RWPE1 (cell line): ENCODE data around the gene SPINK4.
A peak's percentile ranks its signal among the peaks of the same experiment; 100 is the strongest.

Source experiments
- CTCF ChIA-PET: fragments of 350-600 bp; sonication (Branson Sonifier 250); formaldehyde crosslinking; extraction: SDS; loops from one replicate; lab custom pipeline; 2021; lab: Yijun Ruan, JAX
- POLR2A ChIA-PET: fragments of 400-600 bp; formaldehyde crosslinking; extraction: SDS; loops from one replicate; lab custom pipeline; 2020; ENCODE audit warnings: antibody characterized with exemption; ENCODE audit not compliant: low non-redundant PET; lab: Yijun Ruan, JAX
- DNase-seq: peaks from one replicate; pipeline ENCODE4 v3.0.0; 2012; ENCODE audit warnings: low spot score
- H3K27ac ChIP-seq: fragments of 450-650 bp; 2 replicates; pipeline ENCODE4 v1.5.1; 2017
- TF ChIP-seq, protein P1 (sequence below): fragments of 450-650 bp; conservative IDR thresholded peaks from 2 replicates; pipeline ENCODE4 v1.5.1; 2017; ENCODE audit warnings: low read depth, mild to moderate bottlenecking

Gene SPINK4

DNA sequence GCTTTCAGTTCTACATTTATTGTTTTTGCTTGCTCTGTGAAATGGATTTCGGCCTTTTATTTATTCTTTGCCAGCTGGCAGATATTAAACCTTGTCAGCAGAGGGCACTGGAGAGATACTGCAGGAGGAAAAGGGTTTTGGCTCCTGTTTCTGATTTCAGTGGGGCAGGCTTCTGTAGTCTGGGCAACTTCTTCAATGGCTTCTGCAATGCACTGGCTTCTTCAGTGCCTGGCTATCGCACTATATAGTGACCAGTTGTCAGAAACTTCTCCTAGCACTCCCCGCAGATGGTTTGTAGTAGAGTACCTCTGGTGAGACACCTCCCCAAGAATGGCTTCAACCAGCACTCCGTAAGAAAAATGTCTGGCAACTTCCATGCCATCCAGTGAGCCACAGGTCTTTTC, 47.1 kb downstream of the SPINK4 start:
- ChIA-PET CTCF (interaction anchor here (0.6 to 1.4 kb wide), 7 partner anchors 15 to 221 kb away, joined by 3 to 8 read pairs (median 3); partner anchors contain the start of gene BAG1), POLR2A (no interaction called here)
- peak; percentile 79 for DNase-seq
- TF ChIP-seq, protein P1, sequence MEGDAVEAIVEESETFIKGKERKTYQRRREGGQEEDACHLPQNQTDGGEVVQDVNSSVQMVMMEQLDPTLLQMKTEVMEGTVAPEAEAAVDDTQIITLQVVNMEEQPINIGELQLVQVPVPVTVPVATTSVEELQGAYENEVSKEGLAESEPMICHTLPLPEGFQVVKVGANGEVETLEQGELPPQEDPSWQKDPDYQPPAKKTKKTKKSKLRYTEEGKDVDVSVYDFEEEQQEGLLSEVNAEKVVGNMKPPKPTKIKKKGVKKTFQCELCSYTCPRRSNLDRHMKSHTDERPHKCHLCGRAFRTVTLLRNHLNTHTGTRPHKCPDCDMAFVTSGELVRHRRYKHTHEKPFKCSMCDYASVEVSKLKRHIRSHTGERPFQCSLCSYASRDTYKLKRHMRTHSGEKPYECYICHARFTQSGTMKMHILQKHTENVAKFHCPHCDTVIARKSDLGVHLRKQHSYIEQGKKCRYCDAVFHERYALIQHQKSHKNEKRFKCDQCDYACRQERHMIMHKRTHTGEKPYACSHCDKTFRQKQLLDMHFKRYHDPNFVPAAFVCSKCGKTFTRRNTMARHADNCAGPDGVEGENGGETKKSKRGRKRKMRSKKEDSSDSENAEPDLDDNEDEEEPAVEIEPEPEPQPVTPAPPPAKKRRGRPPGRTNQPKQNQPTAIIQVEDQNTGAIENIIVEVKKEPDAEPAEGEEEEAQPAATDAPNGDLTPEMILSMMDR, result peak; percentile 98
- H3K27ac ChIP-seq, result peak overlapping the region; percentile 60

DNA sequence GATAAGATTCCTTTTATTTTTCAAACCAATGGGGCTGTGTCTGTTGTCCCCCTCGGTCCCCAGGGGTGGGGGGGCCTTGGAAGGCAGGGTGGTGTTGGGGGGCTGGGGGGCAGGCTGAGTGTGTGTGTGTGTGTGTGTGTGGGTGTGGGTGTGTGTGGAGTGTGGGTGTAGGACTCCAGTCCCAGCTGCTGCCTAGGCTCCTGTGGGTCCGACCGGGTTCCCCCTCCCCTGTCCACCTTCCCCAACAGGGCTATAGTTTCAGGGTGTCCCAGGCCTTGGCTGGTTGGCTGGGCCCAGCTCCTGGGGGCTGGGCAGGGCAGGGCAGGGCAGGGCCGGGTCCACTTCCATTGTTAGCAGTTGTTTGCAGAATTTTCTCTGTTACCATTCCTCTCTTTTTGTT, 48.3 kb downstream of the SPINK4 start:
- peak overlapping the region; percentile 98 for H3K27ac ChIP-seq
- TF ChIP-seq, protein P1, result no peak
- no peak for DNase-seq
- ChIA-PET POLR2A (no interaction called here), CTCF (no interaction called here)

DNA sequence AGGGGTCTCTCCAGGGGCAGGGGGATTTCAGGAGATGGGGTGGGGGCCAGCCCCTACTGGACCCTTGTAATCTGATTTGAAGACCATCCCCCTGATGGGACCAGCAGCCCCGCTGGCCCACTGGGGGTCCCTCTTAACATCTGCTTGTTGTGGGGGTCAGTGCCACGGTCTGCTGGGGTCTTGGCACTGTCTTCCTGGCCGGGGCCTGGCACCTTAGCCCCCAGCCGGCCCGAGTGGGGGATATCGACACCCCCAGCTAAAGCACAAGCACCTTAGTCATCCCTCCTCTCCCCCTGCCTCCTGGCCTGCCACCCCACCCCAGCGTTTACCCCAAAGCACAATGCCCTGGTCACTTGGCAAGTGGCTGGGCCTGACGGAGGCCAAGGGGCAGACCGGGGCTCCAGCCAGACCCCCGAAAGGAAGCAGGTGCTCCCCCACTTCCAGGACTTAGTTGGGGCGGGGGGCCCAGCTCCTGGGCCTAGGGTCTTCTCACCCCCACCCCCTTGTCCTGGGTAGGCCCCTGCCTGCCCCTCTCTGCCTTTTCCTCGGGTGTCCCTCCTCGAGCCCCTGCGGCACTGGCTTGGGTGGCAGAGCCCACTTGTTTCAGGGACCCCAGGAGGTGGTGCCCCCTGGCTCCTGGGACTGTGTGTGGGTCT, 49.0 kb downstream of the SPINK4 start:
- DNase-seq, result no peak
- TF ChIP-seq, protein P1, result no peak
- peak overlapping the region; percentile 98 for H3K27ac ChIP-seq
- POLR2A ChIA-PET, result no interaction called here
- CTCF ChIA-PET, result no interaction called here

DNA sequence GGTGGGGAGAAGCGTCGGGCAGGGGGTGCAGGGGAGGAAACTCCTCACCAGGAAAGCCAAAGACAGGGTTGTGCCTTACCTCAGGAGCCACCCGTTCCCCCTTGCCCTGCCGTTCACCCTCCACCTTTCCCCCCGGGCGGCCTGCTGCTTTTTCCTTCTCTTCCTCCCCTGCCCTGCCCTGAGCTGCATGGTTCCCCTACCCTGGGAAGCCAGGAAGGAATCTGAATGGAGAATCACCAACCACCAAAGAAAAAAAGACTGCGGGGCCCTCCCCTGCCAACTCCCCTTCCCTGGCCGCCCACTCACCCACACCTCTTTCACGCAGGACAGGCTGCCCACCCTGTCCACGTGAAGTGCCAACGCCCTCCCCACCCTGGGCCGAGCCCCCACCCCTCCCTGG, 49.5 kb downstream of the SPINK4 start:
- ChIA-PET POLR2A (interaction anchor here (0.9 kb wide), 1 partner anchor 56 kb away, joined by 3 read pairs; no protein-coding TSS in a partner anchor), CTCF (interaction anchor here (0.5 to 1.2 kb wide), 2 partner anchors 61 to 227 kb away, joined by 3 read pairs; no protein-coding TSS in a partner anchor)
- TF ChIP-seq, protein P1, result no peak
- peak overlapping the region; percentile 98 for H3K27ac ChIP-seq
- DNase-seq, result no peak

DNA sequence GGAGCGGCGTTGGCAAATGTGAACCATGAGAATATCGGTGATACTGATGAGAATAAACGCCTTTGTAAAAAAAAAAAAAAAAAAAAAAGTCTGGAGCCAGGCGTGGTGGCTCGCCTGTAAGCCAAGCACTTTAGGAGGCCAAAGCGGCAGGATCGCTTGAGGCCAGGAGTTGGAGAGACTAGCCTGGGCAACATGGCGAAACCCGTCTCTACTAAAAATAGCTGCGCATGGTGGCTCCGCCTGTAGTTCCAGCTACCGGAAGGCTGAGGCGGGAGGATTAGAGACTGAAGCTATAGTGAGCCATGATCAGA, 49.9 kb downstream of the SPINK4 start:
- ChIA-PET CTCF (interaction anchor here (0.5 to 1.2 kb wide), 2 partner anchors 61 to 227 kb away, joined by 3 read pairs; no protein-coding TSS in a partner anchor), POLR2A (interaction anchor here (0.7 to 0.9 kb wide), 2 partner anchors 28 to 56 kb away, joined by 3 read pairs; no protein-coding TSS in a partner anchor)
- TF ChIP-seq, protein P1, result no peak
- H3K27ac ChIP-seq, result peak overlapping the region; percentile 98
- DNase-seq, result no peak

DNA sequence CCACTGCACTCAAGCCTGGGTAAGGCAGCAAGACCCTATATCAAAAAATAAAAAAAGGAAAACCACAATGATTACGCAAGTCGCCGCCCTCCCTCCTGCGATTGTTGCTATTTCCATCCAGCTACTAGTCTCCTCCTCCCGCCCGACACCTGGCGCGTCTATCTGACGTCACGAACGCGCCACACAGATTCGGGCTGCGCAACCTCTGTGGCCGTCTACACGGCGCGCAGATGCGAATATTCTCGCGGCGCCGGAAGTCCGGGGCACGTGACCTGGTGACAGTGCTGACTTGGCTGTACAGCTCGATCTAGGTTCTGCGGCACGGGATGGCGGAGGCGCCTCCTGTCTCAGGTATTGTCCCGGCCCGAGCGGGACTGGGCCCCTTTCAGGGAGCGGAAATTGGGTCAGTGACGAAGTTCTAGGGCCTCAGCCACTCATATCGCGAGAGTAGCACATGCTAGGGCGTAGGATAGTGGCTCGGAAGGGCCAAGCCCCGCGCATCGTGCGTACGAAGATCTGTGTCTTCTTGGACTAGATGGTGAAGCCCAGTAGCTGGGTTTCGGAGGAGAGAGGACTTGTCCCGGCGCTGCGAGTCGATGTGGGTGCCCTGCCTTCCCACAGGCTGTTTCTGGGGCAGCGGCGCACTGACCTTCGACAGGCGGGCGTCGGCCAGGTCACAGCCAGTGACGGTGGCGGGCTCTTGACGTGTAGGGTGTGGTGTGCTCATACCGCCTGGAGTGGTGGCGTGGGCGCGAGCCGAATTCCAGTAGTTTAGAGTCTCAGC, 50.5 kb downstream of the SPINK4 start, which contains the start of gene NFX1:
NFX1 (plus strand) TSS at position 270 of the 784 bp plus-strand sequence; CDS start at position 327, 57 bp downstream.
- ChIA-PET POLR2A (interaction anchor here (0.7 to 0.9 kb wide), 3 partner anchors 12 to 57 kb away, joined by 3 to 4 read pairs (median 3); no protein-coding TSS in a partner anchor), CTCF (interaction anchor here (1.2 kb wide), 1 partner anchor 62 kb away, joined by 3 read pairs; no protein-coding TSS in a partner anchor)
- DNase-seq, result peak; percentile 98
- H3K27ac ChIP-seq, result peak within 1 kb of the TSS; percentile 98
- TF ChIP-seq, protein P1, result no peak
